SK-N-MC (cell line): ENCODE measurements around the gene NEMP2.

Experiments
- EZH2 ChIP-seq: fragments of 200-600 bp; sonication (generic); IDR thresholded peaks from one replicate; pipeline ENCODE4 v1.6.1; 2017; ENCODE audit warnings: antibody characterized with exemption
- FOXP2 ChIP-seq: optimal IDR thresholded peaks from 2 replicates; pipeline ENCODE3; 2011; ENCODE audit warnings: mild to moderate bottlenecking, moderate library complexity; ENCODE audit not compliant: insufficient read depth; ENCODE audit errors: extremely low read length, control extremely low read depth
- POLR2AphosphoS5 ChIP-seq: IDR thresholded peaks from 2 replicates; pipeline ENCODE4 v1.6.1; 2012; ENCODE audit warnings: mild to moderate bottlenecking, low read depth, low read length, borderline replicate concordance

GRCh38 chr2:190460487-190460886 is 74.0 kb downstream of the NEMP2 start:
- no peak for TF ChIP-seq POLR2AphosphoS5
- no peak for TF ChIP-seq EZH2
- no peak for TF ChIP-seq FOXP2
